ENCODE data around the gene PRSS50.

The PRSS50 gene

GRCh38 chr3:46667657-46668056 lies 50.0 kb downstream of the PRSS50 start:
- DNase-seq: no peak

- no peak for DNase-seq
Observed at GRCh38 chr3:46667061-46667621, 50.5 kb downstream of the PRSS50 start.

GRCh38 chr3:46666453-46666845 lies 51.2 kb downstream of the PRSS50 start:
- DNase-seq: no peak

- peak in 2 of 3 experiments; percentile 59 to 82 for DNase-seq
Observed at GRCh38 chr3:46665763-46666452, 51.8 kb downstream of the PRSS50 start.

GRCh38 chr3:46664971-46665762 lies 52.5 kb downstream of the PRSS50 start:
- peak in 1 of 3 experiments; percentile 35 for DNase-seq

- no peak for DNase-seq
Observed at GRCh38 chr3:46664188-46664970, 53.3 kb downstream of the PRSS50 start.

- peak; percentile 59 to 98 (median 89) for DNase-seq
Observed at GRCh38 chr3:46663591-46664135, 54.0 kb downstream of the PRSS50 start.

- peak in 2 of 3 experiments; percentile 30 to 68 for DNase-seq
Observed at GRCh38 chr3:46662771-46663551, 54.7 kb downstream of the PRSS50 start.
